Measurements from ENCODE around the gene TP73.
"Not testable (repeated sequence)": the region's sequence is repeated elsewhere in the genome, so short reads cannot be mapped to it uniquely, and the experiment has no call there.

Gene TP73

GRCh38 chr1:3618881-3619671, 33.2 kb upstream of the TP73 start:
- DNase-seq: peak; percentile 72

DNA sequence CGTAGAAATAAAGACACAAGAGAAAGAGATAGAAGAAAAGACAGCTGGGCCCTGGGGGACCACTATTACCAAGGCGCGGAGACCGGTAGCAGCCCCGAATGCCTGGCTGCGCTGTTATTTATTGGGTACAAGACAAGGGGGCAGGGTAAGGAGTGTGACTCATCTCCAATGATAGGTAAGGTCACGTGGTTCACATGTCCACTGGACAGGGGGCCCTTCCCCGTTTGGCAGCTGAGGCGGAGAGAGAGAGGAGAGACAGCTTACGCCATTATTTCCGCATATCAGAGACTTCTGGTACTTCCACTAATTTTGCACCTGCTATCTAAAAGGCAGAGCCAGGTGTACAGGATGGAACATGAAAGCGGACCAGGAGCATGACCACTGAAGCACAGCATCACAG, 31.6 kb upstream of the TP73 start:
- DNase-seq: no peak

GRCh38 chr1:3621151-3621671, 31.1 kb upstream of the TP73 start:
- DNase-seq: not testable (repeated sequence)

DNA sequence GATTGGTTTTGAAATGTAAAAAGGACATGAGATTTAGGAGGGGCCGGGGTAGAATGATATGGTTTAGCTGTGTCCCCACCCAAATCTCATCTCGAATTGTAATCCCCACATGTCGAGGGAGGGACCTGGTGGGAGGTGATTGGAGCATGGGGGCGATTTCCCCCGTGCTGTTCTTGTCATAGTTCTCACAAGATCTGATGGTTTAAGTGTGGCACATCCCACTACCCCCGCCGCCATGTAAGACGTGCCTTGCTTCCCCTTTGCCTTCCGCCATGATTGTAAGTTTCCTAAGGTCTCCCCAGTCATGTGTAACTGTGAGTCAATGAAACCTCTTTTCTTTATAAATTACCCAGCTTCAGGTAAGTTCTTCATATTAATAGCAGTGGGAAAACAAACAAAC, 30.2 kb upstream of the TP73 start:
- DNase-seq: not testable (repeated sequence)

GRCh38 chr1:3623441-3624199, 28.7 kb upstream of the TP73 start:
- no peak for DNase-seq

- DNase-seq: peak; percentile 97
These were observed 27.8 kb upstream of the TP73 start, which contains the start of gene TPRG1L for GRCh38 chr1:3624200-3625136. TPRG1L (plus strand) TSS chr1:3625015; CDS start chr1:3625073, 58 bp downstream.

GRCh38 chr1:3625151-3625907, 27.0 kb upstream of the TP73 start:
- no peak for DNase-seq

DNA sequence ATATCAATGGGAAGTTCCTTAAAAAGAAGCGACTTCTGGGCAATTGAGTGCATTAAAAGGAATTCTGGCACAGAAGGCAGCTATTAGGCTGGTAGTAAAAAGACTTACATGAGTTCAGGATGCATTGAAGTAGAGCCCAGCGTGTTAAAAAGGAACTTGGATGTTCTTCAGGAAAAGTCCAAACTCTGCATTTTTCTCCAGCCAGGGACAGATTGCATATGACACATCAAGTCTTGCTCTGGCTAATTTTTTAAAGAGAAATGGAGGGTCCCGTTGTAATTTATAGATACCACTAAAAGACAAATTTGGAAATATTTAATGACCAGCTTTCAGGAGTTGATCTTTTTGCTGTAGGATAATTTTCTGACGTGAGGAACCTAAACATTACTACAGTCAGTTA, 26.3 kb upstream of the TP73 start:
- no peak for DNase-seq

DNA sequence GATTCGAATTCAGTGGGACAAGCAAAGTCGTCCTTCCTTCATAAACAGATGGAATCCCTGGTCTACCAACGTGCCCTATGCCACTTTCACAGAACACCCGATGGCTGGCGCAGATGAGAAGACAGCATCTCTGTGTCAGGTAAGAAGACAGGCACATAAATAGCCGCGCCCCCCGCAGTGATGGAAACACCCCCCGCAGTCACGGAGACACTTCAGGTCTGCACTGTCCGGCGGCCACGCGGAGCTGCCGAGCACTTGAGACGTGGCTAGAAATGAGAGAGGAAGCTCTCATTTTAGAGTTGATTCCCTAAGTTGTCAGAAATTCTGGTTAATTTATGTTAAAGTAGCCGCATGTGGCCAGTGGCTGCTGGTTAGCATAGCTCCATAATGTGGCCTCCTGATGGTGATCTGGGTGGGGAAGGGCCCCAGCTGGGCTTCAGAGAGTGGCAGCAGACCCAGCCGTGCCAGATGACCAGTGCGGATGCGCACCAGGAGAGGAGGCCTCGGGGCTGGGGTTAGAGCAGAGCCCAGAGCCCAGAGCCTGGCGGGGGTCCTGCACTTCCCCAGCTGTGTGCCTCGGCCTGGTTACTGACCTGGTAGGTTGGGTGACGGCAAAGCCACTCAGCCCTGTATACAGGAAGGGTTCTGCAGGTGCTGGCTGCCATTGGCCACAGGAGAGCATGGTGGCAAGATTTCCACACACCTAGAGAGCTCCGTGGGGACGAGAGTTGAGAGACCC, 24.6 kb upstream of the TP73 start:
- no peak for DNase-seq

GRCh38 chr1:3628445-3628844, 23.9 kb upstream of the TP73 start:
- DNase-seq: no peak

DNA sequence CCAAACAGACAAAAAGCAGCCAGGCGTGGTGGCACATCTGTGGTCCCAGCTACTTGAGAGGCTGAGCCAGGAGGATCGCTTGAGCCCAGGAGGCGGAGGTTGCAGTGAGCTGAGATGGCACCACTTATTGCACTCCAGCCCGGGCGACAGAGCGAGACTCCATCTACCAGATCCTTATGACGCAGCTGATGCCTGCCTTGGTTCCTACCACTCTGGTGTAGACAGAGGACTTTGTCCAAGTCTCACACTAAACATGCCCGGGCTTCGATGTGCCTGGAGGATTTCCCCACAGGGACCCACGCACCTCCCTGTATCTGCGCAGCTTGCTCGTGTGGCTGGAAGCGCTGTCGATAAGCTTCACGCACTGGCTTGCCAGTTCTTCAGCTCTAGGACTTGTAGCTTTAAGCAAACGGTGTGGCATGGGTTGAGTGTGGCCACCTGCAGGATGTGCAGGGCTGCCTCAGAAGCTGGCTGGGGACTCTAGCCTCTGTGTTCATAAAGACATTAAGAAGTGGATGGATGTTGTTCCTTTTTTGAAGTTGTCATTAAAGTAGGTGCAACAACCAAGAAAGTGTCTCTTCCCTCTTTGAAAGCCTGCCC, 22.7 kb upstream of the TP73 start:
- no peak for DNase-seq

DNA sequence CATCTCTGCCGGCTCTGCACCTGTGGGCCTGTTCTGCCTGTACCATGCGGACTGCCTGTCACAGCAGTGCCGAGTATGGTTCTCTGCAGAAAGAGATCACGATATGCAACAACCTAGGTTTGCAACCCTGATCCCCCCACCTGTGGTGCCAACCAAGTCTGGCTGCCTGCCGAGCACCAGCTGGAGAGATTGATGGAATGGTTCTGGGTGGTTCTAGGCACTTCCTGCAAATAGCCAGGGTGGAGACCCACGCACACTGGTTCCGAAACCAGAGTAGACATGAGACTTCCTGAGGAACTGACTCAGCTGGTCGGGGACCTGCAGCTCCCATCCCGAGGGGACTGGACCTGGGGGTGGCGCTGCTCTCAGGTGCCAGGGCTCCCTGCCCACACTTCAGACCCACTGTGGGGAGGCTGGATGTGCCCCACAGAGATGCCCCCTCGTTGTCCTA, 22.1 kb upstream of the TP73 start:
- no peak for DNase-seq

- DNase-seq: no peak
These were observed 21.4 kb upstream of the TP73 start for GRCh38 chr1:3630914-3631313.

DNA sequence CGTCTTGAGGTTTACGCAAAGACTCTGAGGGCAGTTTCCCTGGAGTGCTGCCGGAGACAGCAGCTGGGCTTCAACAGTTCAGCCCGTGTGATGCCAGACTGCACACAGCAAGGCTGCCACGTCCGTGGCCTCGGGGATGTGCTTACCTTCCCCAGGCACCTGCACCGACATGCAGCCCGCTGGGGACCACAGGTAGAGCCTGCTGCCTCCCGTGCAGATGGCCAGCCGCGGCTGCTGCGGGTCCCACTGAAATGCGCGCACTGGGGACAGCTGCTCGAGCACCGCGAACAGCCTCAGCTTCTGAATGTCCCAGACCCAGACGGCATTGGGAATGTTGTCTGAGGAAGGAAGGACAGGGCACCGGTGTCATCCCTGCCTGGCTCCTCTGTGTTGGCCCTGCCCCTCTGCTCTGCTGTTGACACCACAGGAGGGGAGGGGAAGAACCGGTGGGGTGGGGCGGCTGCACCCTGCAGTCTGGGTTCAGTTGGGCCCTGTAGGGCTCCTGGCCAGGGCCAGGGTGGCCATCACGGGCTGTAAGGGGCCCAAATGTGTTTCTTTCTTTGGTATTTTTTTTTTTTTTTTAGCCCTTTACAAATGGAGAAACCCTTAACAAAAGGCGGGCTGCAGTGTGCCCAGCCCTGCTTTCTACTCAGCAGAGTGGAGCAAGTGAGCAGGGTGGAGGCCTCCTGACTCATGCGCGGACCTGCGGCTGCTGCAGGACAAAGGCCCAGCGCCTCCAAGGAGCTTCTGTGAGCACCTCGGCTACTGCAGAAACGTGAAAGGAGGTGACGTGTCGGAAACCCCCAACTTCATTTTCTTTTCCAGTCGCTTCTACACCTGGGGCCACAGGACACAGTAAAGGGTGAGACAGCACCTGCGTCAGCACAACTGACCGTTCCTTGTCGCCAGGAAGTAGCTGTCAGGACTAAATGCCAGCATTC, 20.7 kb upstream of the TP73 start:
- no peak for DNase-seq

DNA sequence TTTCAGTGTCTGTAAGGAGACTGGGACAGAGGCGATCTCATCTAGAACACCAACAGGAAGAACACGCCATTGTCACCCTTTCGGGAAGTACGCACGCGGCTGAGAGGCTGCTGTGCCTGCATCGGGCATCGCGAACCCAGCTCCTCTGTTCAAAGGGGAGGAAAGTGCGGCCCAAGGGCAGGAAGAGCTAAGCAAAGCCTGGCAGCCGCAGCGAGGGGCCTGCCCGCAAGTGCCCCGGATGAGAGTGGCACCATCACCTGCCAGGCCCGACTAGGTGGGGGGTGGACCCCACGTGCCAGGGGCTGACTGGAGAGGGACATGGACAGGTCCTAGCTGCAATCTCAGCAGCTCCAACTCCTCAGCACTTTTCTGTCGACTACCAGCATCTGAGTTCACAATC, 20.0 kb upstream of the TP73 start:
- DNase-seq: no peak

DNA sequence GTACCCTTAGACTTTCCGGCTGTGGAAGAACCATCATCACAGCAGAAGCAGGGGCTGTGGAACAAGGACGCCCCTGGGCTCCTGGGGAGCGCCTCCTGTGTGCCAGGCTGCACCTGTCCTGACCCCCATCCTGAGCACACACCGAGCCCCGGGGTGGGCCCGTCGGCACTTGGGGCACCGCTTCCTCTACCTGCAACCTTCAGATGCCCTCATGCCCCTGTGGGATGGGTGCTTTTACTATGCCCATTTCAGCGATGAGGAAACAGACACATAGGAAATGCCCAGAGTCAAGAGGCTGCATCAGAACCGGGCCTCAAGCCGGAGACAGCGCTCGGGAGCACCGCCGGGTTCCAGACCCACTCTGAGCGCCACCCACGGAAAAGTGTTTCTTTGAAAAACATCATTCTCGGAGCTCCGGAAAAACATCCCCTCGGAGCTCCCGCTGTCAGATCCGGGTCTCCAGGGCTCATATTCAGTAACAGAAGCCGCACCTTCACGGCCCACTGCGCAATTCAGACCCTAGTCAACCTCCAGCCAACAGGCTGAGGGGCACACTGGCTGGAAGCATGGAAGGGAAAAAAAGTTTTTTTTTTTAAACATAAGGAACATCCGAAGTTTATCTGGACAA, 19.5 kb upstream of the TP73 start:
- no peak for DNase-seq

DNA sequence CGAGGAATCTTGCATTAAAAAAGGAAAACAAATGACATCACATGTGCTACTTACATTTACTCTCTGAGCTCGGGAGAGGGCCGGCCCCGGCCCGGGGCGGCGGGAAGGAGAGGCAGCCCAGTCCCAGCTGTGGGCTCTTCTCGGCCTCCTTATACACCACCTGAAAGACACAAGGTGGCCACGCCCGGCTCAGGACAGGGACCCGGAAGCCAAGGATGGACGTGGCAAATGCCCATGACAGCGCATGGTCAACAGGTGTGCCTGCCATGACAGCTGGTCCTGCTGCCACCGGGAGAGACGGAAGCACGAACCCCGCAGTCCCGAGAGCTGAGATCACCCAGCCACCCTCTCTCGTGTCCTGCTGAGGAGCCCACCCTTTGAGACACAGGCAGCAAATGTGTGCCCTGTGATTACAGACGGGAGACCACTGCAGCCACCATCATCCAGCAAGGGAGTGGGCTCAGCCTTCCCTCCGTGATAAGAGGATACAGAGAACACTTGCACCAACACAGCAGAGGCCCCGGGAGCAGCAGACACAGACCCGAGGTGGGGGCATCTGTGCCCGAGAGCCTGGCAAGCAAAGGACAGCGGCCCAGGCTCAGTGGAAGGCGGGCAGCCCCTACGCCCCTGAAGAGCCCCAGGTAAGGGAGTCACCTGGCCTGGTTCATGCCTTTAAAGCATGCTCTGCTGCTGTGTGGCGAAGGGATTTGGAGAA, 18.8 kb upstream of the TP73 start:
- no peak for DNase-seq

DNA sequence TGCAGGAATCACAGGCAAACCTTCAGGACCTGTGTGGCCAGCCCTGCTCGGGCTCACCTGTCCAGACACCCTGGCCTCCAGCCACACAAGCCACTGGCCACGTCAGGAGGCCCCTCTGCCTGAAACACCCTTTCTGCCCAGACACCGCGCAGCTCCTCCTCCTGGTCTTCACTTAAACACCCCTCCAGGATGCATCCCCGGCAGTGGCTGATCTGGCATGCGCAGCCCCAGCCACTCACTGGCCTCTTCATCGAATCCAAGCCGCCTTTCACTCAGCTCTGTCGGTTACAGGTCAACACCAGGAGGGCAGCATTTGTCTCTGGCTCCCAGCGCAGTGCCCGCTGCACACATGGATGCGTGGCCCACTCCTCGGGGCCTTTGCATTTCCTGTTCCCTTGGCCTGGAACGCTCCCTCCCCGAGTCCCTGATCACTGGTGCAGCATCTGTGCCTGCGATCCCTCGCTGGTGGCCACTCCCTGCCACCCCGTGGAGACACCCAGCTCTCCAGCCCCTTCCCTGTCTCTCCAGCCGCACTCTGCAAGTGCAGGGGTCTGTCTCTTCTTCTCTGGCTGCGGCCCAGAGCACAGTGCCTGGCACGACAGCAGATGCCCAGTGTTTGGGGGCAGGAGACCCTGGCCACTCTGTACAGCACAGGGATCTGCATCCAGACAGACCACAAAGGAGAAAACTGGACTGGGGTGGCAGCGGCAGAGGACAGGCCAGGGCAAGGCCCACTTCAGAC, 18.1 kb upstream of the TP73 start:
- DNase-seq: no peak
